Prostate gland (tissue), 2 donors: ENCODE results near the gene CHCT1.

Experiments
- POLR2AphosphoS5 ChIP-seq: sonication (generic); formaldehyde crosslinking; IDR thresholded peaks from one replicate; pipeline ENCODE4 v1.6.1; 2017; ENCODE audit warnings: antibody characterized with exemption
- TF ChIP-seq, protein P1 (sequence below), 4 experiments: fragments of 200-600 bp in 2 of 4; fragments of 450-650 bp in 2 of 4; sonication (generic) in 2 of 4; IDR thresholded peaks; 1 replicate in 3 of 4; 2 replicates in 1 of 4; pipeline ENCODE4 v1.5.1; 2016 to 2019; ENCODE audit warnings: antibody characterized with exemption in 4 of 4, mild to moderate bottlenecking in 2 of 4, moderate library complexity in 2 of 4

DNA sequence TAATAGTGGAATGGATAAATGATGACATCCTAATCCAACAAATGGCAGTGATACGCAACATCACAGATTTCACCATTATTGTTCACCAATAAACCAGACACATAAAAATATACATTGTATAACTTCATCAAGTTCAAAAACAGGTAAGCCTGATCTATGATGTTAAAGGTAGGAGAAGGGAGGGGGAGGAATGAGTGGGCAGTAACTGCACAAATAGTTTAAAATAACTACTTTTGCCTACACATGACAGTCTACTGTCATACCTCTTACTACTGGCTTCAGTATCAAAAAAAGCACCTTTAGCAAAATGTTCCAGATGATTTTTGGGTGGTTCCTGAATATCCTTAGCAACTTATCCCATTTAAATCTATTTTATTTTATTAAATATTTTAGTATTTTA lies 28.8 kb downstream of the CHCT1 start:
- TF ChIP-seq POLR2AphosphoS5, result no peak
- TF ChIP-seq, protein P1, sequence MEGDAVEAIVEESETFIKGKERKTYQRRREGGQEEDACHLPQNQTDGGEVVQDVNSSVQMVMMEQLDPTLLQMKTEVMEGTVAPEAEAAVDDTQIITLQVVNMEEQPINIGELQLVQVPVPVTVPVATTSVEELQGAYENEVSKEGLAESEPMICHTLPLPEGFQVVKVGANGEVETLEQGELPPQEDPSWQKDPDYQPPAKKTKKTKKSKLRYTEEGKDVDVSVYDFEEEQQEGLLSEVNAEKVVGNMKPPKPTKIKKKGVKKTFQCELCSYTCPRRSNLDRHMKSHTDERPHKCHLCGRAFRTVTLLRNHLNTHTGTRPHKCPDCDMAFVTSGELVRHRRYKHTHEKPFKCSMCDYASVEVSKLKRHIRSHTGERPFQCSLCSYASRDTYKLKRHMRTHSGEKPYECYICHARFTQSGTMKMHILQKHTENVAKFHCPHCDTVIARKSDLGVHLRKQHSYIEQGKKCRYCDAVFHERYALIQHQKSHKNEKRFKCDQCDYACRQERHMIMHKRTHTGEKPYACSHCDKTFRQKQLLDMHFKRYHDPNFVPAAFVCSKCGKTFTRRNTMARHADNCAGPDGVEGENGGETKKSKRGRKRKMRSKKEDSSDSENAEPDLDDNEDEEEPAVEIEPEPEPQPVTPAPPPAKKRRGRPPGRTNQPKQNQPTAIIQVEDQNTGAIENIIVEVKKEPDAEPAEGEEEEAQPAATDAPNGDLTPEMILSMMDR (IDR thresholded peaks at IDR 0.05), result no peak
